WTC11 (cell line): ENCODE measurements around the gene ALDH3A2. TPM values are rescaled to one million over a fixed set of nuclear protein-coding genes. Genes with fewer than 3 reads are reported as not detected.

ENCODE experiments used
- ATAC-seq: fragments of 200-7000 bp; cut with Tn5 transposase; 2 replicates; pipeline ENCODE4 v1.10.0; 2021; ENCODE audit warnings: mild to moderate bottlenecking, moderate library complexity
- CTCF ChIA-PET: fragments of 300-600 bp; sonication (Branson Sonifier 250); formaldehyde crosslinking; loops from one replicate; lab custom pipeline; 2021; ENCODE audit warnings: antibody characterized with exemption; lab: Charles Lee
- POLR2A ChIA-PET: fragments of 350-600 bp; sonication (Branson Sonifier 250); formaldehyde crosslinking; loops from one replicate; lab custom pipeline; 2021; ENCODE audit warnings: antibody characterized with exemption; lab: Charles Lee
- DNase-seq: peaks from one replicate; pipeline ENCODE4 v3.0.0; 2021; ENCODE audit warnings: low spot score
- H3K27ac Mint-ChIP-seq: 2 replicates; pipeline ENCODE4 v1.8.0; 2021; ENCODE audit warnings: mixed read lengths
- H3K27me3 Mint-ChIP-seq: 2 replicates; pipeline ENCODE4 v1.8.0; 2021; ENCODE audit warnings: low read depth, mild to moderate bottlenecking, moderate library complexity, mixed read lengths
- H3K36me3 Mint-ChIP-seq: 2 replicates; pipeline ENCODE4 v1.8.0; 2021; ENCODE audit warnings: mixed read lengths
- H3K4me1 Mint-ChIP-seq: 2 replicates; pipeline ENCODE4 v1.8.0; 2022; ENCODE audit warnings: mixed read lengths
- H3K4me3 Mint-ChIP-seq: 2 replicates; pipeline ENCODE4 v1.8.0; 2021; ENCODE audit warnings: mild to moderate bottlenecking, moderate library complexity, mixed read lengths
- H3K9me3 Mint-ChIP-seq: 2 replicates; pipeline ENCODE4 v1.8.0; 2021; ENCODE audit warnings: mixed read lengths
- CREB1 ChIP-seq: sonication (generic); formaldehyde crosslinking; IDR thresholded peaks from 2 replicates; pipeline ENCODE4 v1.8.0; 2023; ENCODE audit warnings: mild to moderate bottlenecking, missing genetic modification reagents
- CREM ChIP-seq: sonication (generic); formaldehyde crosslinking; IDR thresholded peaks from 2 replicates; pipeline ENCODE4 v1.8.1; 2022; ENCODE audit warnings: mild to moderate bottlenecking, missing genetic modification reagents, moderate library complexity
- ELF4 ChIP-seq: sonication (generic); formaldehyde crosslinking; IDR thresholded peaks from 2 replicates; pipeline ENCODE4 v1.8.1; 2022; ENCODE audit warnings: low read depth, mild to moderate bottlenecking, moderate library complexity, missing genetic modification reagents
- EMX1 ChIP-seq: fragments of 250-450 bp; sonication (Bioruptor Pico); IDR thresholded peaks from 2 replicates; pipeline ENCODE4 v1.8.0; 2021; ENCODE audit warnings: mild to moderate bottlenecking
- ESRRA ChIP-seq: sonication (generic); formaldehyde crosslinking; IDR thresholded peaks from 2 replicates; pipeline ENCODE4 v1.8.1; 2022; ENCODE audit warnings: mild to moderate bottlenecking, missing genetic modification reagents, borderline replicate concordance
- GTF2I ChIP-seq: fragments of 250-450 bp; sonication (Bioruptor Pico); conservative IDR thresholded peaks from 2 replicates; pipeline ENCODE4 v1.4.0; 2021; ENCODE audit warnings: mild to moderate bottlenecking
- HMGXB4 ChIP-seq: sonication (generic); formaldehyde crosslinking; IDR thresholded peaks from 2 replicates; pipeline ENCODE4 v1.8.1; 2023; ENCODE audit warnings: mild to moderate bottlenecking, moderate library complexity, missing genetic modification reagents
- MYBL2 ChIP-seq: sonication (generic); formaldehyde crosslinking; IDR thresholded peaks from 2 replicates; pipeline ENCODE4 v1.8.1; 2023; ENCODE audit warnings: mild to moderate bottlenecking, moderate library complexity, missing genetic modification reagents
- NFATC4 ChIP-seq: fragments of 250-450 bp; sonication (Bioruptor Pico); IDR thresholded peaks from 2 replicates; pipeline ENCODE4 v1.9.0; 2021; ENCODE audit warnings: mild to moderate bottlenecking
- NFE2L1 ChIP-seq: sonication (generic); formaldehyde crosslinking; IDR thresholded peaks from 2 replicates; pipeline ENCODE4 v1.8.1; 2023; ENCODE audit warnings: missing genetic modification reagents
- NFYB ChIP-seq: sonication (generic); formaldehyde crosslinking; conservative IDR thresholded peaks from 2 replicates; pipeline ENCODE4 v1.8.0; 2022; ENCODE audit warnings: low read depth, missing genetic modification reagents
- NR1H2 ChIP-seq: sonication (generic); formaldehyde crosslinking; IDR thresholded peaks from 2 replicates; pipeline ENCODE4 v1.9.0; 2021; ENCODE audit warnings: mild to moderate bottlenecking, moderate library complexity, missing genetic modification reagents
- NR2C2 ChIP-seq: sonication (generic); formaldehyde crosslinking; IDR thresholded peaks from 2 replicates; pipeline ENCODE4 v1.8.0; 2022; ENCODE audit warnings: mild to moderate bottlenecking, missing genetic modification reagents
- OVOL2 ChIP-seq: fragments of 250-450 bp; sonication (Bioruptor Pico); IDR thresholded peaks from 2 replicates; pipeline ENCODE4 v1.9.0; 2021; ENCODE audit warnings: mild to moderate bottlenecking, borderline replicate concordance
- SMAD3 ChIP-seq: sonication (generic); formaldehyde crosslinking; IDR thresholded peaks from 2 replicates; pipeline ENCODE4 v1.8.0; 2022; ENCODE audit warnings: missing genetic modification reagents, mild to moderate bottlenecking, borderline replicate concordance
- SOX15 ChIP-seq: fragments of 250-450 bp; sonication (Bioruptor Pico); IDR thresholded peaks from 2 replicates; pipeline ENCODE4 v1.9.0; 2021; ENCODE audit warnings: mild to moderate bottlenecking
- ZNF232 ChIP-seq: sonication (generic); formaldehyde crosslinking; IDR thresholded peaks from 2 replicates; pipeline ENCODE4 v1.8.0; 2022; ENCODE audit warnings: mild to moderate bottlenecking, missing genetic modification reagents
- ZNF263 ChIP-seq: sonication (generic); formaldehyde crosslinking; IDR thresholded peaks from 2 replicates; pipeline ENCODE4 v1.8.1; 2022; ENCODE audit warnings: low read depth, mild to moderate bottlenecking, moderate library complexity, missing genetic modification reagents
- ZNF281 ChIP-seq: sonication (generic); formaldehyde crosslinking; IDR thresholded peaks from 2 replicates; pipeline ENCODE4 v1.8.0; 2023; ENCODE audit warnings: mild to moderate bottlenecking, missing genetic modification reagents
- ZNF396 ChIP-seq: fragments of 250-450 bp; sonication (Bioruptor Pico); IDR thresholded peaks from 2 replicates; pipeline ENCODE4 v1.8.0; 2021; ENCODE audit warnings: mild to moderate bottlenecking, moderate library complexity, borderline replicate concordance
- total RNA-seq: library from RNA; stranded (reverse); gene quantifications from 3 replicates; pipeline ENCODE4 v1.2.3, GENCODE V29; 2021
- TF ChIP-seq, protein P1 (sequence below): sonication (generic); formaldehyde crosslinking; IDR thresholded peaks from 2 replicates; pipeline ENCODE4 v1.8.1; 2022; ENCODE audit warnings: mild to moderate bottlenecking, missing genetic modification reagents, moderate library complexity, borderline replicate concordance
- TF ChIP-seq, protein P2 (sequence below): sonication (generic); formaldehyde crosslinking; IDR thresholded peaks from 2 replicates; pipeline ENCODE4 v1.8.1; 2023; ENCODE audit warnings: mild to moderate bottlenecking, missing genetic modification reagents

ALDH3A2 gene
- total RNA-seq, 1 experiment from 2014 or later = 68.5 TPM

DNA sequence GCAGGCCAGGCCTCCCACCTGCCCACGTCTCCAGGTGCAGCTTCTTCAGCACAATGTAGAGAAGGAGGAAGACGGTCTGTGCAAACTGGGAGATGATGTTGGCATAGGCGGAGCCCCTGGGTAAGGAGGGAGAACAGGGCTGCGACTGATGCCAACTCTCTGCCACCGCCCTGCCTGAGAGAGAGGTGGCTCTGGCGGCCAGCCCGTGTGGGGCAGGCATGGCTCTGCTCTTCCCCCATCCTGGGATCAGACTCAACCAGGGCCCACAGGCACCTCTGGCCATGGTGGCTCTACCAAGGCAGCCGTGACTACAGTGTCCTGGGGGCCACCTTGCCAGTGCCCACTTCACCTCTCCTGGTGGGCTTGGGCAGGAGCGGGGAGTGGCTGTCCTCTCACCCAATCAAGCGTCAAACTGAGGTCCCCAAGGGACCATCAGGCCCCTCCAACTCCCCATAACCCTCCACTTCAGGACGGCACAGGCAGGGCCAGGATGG is 59.2 kb downstream of the ALDH3A2 start (continued):
- TF ChIP-seq, protein P1, sequence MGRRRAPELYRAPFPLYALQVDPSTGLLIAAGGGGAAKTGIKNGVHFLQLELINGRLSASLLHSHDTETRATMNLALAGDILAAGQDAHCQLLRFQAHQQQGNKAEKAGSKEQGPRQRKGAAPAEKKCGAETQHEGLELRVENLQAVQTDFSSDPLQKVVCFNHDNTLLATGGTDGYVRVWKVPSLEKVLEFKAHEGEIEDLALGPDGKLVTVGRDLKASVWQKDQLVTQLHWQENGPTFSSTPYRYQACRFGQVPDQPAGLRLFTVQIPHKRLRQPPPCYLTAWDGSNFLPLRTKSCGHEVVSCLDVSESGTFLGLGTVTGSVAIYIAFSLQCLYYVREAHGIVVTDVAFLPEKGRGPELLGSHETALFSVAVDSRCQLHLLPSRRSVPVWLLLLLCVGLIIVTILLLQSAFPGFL (CRISPR knock-in tag) = no peak
- no peak for TF ChIP-seq ZNF263 (CRISPR knock-in tag)
- TF ChIP-seq, protein P2, sequence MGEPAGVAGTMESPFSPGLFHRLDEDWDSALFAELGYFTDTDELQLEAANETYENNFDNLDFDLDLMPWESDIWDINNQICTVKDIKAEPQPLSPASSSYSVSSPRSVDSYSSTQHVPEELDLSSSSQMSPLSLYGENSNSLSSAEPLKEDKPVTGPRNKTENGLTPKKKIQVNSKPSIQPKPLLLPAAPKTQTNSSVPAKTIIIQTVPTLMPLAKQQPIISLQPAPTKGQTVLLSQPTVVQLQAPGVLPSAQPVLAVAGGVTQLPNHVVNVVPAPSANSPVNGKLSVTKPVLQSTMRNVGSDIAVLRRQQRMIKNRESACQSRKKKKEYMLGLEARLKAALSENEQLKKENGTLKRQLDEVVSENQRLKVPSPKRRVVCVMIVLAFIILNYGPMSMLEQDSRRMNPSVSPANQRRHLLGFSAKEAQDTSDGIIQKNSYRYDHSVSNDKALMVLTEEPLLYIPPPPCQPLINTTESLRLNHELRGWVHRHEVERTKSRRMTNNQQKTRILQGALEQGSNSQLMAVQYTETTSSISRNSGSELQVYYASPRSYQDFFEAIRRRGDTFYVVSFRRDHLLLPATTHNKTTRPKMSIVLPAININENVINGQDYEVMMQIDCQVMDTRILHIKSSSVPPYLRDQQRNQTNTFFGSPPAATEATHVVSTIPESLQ (CRISPR knock-in tag) = no peak
- TF ChIP-seq NFE2L1 (CRISPR knock-in tag) = no peak
- no peak for TF ChIP-seq SOX15 (CRISPR knock-in tag)
- TF ChIP-seq GTF2I (CRISPR knock-in tag) = no peak
- no peak for TF ChIP-seq HMGXB4 (CRISPR knock-in tag)
- no peak for TF ChIP-seq EMX1 (CRISPR knock-in tag)
- no peak for TF ChIP-seq OVOL2

DNA sequence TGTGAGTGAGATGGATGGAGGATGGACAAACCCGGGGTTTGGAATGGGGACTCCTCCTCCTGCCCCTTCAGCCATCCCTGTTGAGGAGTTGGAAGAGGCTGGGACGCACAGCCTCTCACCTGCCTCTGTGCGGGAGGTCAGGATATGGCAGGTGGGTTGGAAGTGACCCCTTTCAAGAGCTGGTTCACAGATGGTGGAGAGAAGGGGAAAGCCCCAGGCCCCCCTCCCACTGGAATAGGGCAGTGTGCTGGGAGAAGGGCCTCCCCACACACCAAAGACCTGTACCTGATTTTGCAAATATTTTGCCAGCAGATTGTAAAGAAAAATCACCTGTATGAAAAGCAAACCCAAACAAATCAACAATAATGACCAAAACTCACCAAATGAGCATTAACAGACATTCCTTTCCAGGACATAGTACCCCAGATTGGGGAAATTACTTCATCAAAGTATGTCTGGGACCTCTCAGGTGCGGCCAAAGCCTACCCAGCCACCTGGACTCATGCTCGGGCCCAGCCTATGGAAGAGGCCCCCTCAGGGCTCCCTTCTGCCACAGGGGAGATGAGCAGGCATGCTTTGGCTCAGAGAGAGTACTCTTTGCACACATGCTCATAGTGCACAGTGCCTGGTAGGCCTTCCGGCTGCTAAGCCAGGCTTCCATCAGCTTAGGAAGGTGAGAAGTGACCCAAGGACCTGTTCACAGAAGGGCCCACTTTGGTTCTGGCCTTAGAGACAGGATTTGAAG is 60.1 kb downstream of the ALDH3A2 start:
- peaks cover 24% of the 10 kb centered on the region for H3K4me1 Mint-ChIP-seq
- ChIA-PET CTCF (interaction anchor here (2.4 kb wide), 1 partner anchor 10 kb away, joined by 12 read pairs; no protein-coding TSS in a partner anchor), POLR2A (no interaction called here)
- no peak overlapping the region for H3K27ac Mint-ChIP-seq
- H3K4me3 Mint-ChIP-seq = no peak overlapping the region
- no peak for ATAC-seq
- no peaks in the 10 kb centered on the region for H3K36me3 Mint-ChIP-seq
- TF ChIP-seq ZNF232 (CRISPR knock-in tag) (no peak), ESRRA (no peak), CREB1 (CRISPR knock-in tag) (no peak), ELF4 (no peak), ZNF281 (CRISPR knock-in tag) (no peak), NR1H2 (CRISPR knock-in tag) (no peak), SMAD3 (CRISPR knock-in tag) (no peak), NFE2L1 (CRISPR knock-in tag) (no peak), NFYB (CRISPR knock-in tag) (no peak), ZNF396 (CRISPR knock-in tag) (no peak), NFATC4 (CRISPR knock-in tag) (no peak), NR2C2 (CRISPR knock-in tag) (no peak), MYBL2 (CRISPR knock-in tag) (no peak), CREM (no peak), EMX1 (CRISPR knock-in tag) (no peak), SOX15 (CRISPR knock-in tag) (no peak)
- TF ChIP-seq, all 79 proteins: peak for 0
- DNase-seq = no peak
- Mint-ChIP-seq H3K9me3 (no peaks in the 10 kb centered on the region), H3K27me3 (no peaks in the 10 kb centered on the region)
